ENCODE results near the gene SGSM1. TPM values are rescaled to one million over a fixed set of nuclear protein-coding genes. Genes with fewer than 3 reads are reported as not detected.

Gene SGSM1
- total and polyA plus RNA-seq, 10 donors, result 0.16 to 1.3 (median 0.53) TPM

DNA sequence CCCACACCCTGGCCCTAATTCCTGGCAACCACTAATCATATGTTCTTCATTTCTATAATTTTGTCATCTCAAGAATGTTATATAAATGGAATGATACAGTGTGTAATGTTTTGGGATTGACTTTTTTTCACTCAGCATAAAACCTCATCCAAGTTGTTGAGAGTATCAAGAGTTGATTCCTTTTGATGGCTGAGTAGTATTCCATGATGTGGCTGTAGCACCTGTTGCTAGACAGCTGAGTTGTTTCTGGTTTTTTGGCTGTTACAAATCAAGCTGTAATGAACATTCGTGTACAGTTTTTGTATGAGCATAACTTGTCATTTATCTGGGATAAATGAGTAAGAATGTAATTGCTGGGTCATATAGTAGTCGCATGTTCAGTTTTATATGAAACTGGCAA is 81.2 kb downstream of the SGSM1 start:
- no peaks in the 10 kb centered on the region for H3K36me3 ChIP-seq
- 62 to 84% (median 74%) methylated on average over 2 of the region's 2 CpGs for WGBS, 5 donors
- intact Hi-C loops (cut with DNase I; ENCODE audit: low total_unique reads), result no loop called here
- H3K27ac ChIP-seq, result no peak overlapping the region
- no peaks in the 10 kb centered on the region for H3K27me3 ChIP-seq (replicated peaks in 1 of 7)
- H3K4me3 ChIP-seq, result no peak overlapping the region
- H3K4me1 ChIP-seq, result no peaks in the 10 kb centered on the region
- no peak for DNase-seq
- H3K9me3 ChIP-seq, result no peaks in the 10 kb centered on the region
- TF ChIP-seq CTCF (IDR thresholded peaks at IDR 0.05 in 8 of 11, conservative IDR thresholded peaks at IDR 0.05 in 3 of 11) (no peak), POLR2AphosphoS5 (IDR thresholded peaks at IDR 0.05) (no peak), POLR2A (IDR thresholded peaks at IDR 0.05) (no peak)

DNA sequence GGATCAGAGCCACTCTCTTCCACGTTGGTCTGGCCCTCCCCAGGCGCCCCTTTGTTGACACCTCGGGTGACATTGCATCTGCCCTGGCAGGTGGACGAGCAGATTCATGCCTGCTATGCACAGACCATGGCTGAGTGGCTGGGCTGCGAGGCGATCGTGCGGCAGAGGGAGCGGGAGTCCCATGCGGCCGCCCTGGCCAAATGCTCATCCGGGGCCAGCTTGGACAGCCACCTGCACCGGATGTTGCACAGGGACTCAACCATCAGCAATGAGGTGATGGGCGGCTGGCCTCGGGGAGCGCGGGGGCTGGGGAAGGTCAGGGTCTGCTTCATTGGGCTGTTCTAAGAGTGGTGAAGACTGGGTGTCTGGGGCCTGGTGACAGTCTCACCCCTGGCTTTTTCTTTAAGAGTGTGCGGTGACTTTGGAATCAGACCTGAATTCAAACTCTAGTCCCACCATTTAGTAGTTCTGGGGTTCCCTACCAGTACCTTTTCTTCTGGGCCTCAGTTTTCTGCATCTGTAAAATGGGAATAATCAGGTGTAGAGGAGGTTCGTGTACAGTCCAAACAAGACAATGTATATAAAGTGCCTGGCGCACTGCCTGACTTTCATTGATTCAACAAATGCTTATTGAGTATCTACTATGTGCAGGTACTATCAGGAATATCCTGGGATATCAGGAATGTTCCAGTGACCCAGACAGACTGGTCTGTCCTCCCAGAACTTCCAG is 87.5 kb downstream of the SGSM1 start:
- Histone ChIP-seq H3K27me3 (replicated peaks in 1 of 7) (no peaks in the 10 kb centered on the region), H3K4me3 (no peak overlapping the region), H3K36me3 (peaks cover 0 to 6% (median 0%) of the 10 kb centered on the region in 6 donors), H3K4me1 (peaks cover 0 to 16% (median 7%) of the 10 kb centered on the region in 6 donors), H3K9me3 (no peaks in the 10 kb centered on the region), H3K27ac (peak overlapping the region in 3 of 8 donors; percentile 26 to 69 (median 59))
- WGBS, 5 donors, result 87 to 95% (median 92%) methylated on average over 15 to 20 of the region's 20 CpGs
- TF ChIP-seq POLR2AphosphoS5 (IDR thresholded peaks at IDR 0.05), result no peak
- no peak for TF ChIP-seq CTCF (IDR thresholded peaks at IDR 0.05 in 8 of 11, conservative IDR thresholded peaks at IDR 0.05 in 3 of 11)
- no peak for DNase-seq
- intact Hi-C loops (cut with DNase I; ENCODE audit: low total_unique reads), result no loop called here

GRCh38 chr22:24894220-24894975 is 88.4 kb downstream of the SGSM1 start:
- H3K27ac ChIP-seq, result peak overlapping the region in 6 of 8 donors; percentile 4 to 69 (median 31)
- TF ChIP-seq POLR2A (IDR thresholded peaks at IDR 0.05), result no peak
- no peak for TF ChIP-seq CTCF (IDR thresholded peaks at IDR 0.05 in 8 of 11, conservative IDR thresholded peaks at IDR 0.05 in 3 of 11)
- peak in 2 of 3 donors; percentile 35 to 65 for TF ChIP-seq POLR2AphosphoS5 (IDR thresholded peaks at IDR 0.05)
- DNase-seq, result no peak
- intact Hi-C loops (cut with DNase I; ENCODE audit: low total_unique reads), result no loop called here
- peaks cover 0 to 6% (median 0%) of the 10 kb centered on the region in 6 donors for H3K36me3 ChIP-seq
- peaks cover 0 to 16% (median 7%) of the 10 kb centered on the region in 6 donors for H3K4me1 ChIP-seq
- WGBS, 5 donors, result 49 to 65% (median 50%) methylated on average over 16 of the region's 16 CpGs
- H3K27me3 ChIP-seq (replicated peaks in 1 of 7), result no peaks in the 10 kb centered on the region
- no peaks in the 10 kb centered on the region for H3K9me3 ChIP-seq
- H3K4me3 ChIP-seq, result no peak overlapping the region

DNA sequence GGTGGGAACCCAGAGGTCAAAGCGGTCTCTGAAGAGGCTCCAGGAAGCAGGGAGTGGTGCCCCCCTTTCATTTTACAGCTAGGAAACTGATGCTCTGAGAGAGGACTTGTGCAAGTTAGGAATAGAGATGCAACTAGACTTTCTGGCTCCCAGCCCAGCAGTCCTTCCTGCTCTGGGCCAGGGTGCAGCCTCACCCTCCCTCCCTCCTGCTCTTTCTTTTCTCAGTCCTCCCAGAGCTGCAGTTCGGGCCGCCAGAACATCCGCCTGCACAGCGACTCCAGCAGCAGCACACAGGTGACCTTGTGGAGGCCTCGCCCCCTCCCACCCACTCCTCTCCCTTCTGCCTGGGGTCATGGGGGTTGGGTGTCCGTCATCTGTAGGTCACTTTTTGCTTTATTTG is 89.0 kb downstream of the SGSM1 start:
- peak overlapping the region in 5 of 8 donors; percentile 4 to 69 (median 36) for H3K27ac ChIP-seq
- peaks cover 0 to 16% (median 7%) of the 10 kb centered on the region in 6 donors for H3K4me1 ChIP-seq
- no peak for TF ChIP-seq POLR2AphosphoS5 (IDR thresholded peaks at IDR 0.05)
- no peak for TF ChIP-seq POLR2A (IDR thresholded peaks at IDR 0.05)
- no peak for TF ChIP-seq CTCF (IDR thresholded peaks at IDR 0.05 in 8 of 11, conservative IDR thresholded peaks at IDR 0.05 in 3 of 11)
- intact Hi-C loops (cut with DNase I; ENCODE audit: low total_unique reads), result no loop called here
- no peak overlapping the region for H3K4me3 ChIP-seq
- no peak for DNase-seq
- peaks cover 0 to 6% (median 0%) of the 10 kb centered on the region in 6 donors for H3K36me3 ChIP-seq
- no peaks in the 10 kb centered on the region for H3K27me3 ChIP-seq (replicated peaks in 1 of 7)
- WGBS, 5 donors, result 26 to 58% (median 34%) methylated on average over 7 of the region's 7 CpGs
- no peaks in the 10 kb centered on the region for H3K9me3 ChIP-seq
